HG03342 (cell line): ENCODE data around the gene ECD.

Source experiments
- ATAC-seq: cut with Tn5 transposase; IDR thresholded peaks from one replicate; pipeline ENCODE4 v1.9.1; 2021; ENCODE audit warnings: mild to moderate bottlenecking, moderate library complexity; ENCODE audit not compliant: unreplicated experiment

Gene ECD

DNA sequence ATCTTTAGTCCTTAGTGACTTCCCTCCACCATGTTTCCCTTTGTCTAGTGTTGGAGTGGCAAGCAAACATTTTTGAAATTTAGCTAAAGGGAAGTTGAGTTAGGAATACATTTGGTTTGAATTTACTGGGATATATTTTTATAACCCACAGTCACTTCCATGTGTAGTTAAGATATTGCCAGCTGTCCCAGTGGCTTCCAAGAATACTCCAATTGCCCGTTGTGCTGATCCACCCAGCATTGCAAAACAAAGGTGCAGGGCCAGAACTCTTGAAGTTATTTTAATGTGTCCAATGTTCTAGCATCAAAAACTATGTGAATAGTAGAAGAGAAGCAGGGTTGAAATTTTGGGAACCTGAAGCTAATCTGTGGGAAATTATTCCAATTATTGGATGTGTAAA is 68.7 kb downstream of the ECD start:
- ATAC-seq, result no peak

DNA sequence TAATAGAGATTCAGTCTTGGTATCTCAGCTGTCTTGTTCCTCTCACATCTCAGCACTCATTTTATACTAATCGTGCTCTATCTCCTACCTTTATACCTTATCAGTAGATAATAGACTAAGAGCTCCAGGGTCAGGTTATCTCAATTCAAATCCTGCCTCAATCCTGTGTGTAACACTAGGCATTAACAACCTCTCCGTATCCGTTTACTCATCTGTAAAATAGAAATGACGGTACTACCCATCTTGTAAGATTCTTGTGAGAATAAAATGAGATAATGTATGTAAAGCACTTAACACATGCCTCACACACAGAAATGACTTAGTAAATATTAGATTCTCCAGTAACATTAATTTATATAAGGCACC is 70.5 kb downstream of the ECD start:
- no peak for ATAC-seq

DNA sequence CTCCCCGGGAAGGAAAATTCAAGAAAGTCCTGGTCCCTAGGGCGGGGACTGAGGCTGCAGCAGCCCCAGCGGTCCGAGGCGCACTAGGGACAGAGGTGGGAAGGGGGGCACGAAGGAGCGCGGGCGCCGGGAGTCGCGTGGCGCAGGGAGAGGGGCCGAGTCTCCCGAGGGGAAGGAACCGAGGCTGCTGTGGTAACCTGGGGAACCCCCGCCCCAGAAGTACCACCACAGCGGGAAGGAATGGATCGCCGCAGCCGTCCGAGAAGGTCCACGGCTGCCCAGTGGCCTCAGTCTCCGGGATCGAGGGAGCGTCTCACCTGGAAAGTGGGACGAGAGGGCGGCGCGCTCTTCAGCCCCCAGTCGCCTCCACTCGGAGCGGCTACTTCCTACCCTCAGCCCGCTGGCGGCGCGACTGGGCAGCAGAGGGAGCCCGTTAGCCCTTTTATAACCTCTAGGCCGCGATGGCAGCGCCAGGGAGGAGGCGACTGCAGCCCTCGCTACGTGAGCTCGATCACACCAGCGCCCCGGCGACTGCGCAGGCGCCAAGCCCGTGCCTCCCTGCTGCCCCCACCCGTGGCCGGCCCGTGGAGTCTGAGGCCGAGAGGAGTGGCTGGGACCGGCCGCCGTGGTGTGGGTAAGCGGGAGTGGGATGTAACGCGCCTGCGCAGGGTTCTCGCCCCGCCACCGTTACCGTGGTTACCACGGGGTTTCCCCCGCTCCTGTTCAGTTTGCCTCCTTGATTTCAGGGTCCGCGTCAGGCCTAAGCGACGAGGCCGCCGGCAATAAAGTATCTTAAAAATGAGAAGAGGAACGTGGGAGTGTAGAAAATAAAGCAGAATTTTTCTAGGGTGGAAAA is 71.1 kb downstream of the ECD start, which contains the start of gene P4HA1:
Gene P4HA1, minus strand, starts transcription at position 418 of the 856 bp plus-strand sequence. CDS start 21,983 bp downstream, outside the sequence.
- ATAC-seq, result peak; percentile 81

DNA sequence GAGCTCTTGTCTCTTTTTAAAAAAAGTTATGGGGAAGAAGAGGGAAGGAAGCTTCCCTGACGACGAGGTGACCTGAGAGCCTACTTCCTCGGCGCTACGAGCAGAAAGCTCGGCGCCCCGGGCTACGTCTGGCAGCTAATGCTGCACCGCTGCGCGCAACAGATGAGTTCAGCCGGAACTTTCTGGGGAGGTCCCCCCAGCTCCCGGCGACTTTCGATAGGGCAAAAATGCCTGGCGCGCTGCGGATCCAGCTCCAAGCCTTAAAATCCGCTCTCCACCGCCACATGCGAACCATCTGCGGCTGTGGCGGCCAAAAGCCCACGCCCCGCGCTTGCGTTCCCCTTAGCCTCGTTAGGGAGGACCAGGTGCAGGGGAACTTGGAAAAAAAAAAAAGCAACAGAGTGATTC is 71.8 kb downstream of the ECD start:
- ATAC-seq, result peak; percentile 30

DNA sequence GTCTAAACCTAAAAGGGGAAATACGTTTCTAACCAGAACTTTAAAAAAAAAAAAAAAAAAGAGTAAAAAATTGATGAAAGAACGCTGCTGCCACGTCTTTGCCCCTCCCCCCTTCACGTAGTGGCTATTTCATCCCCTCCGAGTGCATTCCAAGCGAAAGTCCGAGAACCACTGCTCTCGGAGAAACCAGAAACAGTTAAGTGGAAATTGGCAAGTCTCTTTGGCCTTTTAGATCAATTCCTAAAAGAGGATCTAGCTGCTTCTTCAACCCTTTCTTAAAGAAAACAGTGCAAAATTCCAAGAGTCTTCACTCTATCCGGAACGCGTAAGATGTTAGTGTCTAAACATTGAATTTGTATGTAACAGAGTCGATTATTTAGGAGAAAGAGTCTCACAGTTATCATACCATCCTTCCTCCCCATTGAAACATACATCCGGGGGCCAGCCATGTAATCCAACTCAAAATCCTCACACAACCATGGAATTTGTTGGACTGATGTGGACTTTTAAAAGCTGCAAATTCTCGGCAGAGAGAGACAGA is 72.3 kb downstream of the ECD start:
- ATAC-seq, result no peak

DNA sequence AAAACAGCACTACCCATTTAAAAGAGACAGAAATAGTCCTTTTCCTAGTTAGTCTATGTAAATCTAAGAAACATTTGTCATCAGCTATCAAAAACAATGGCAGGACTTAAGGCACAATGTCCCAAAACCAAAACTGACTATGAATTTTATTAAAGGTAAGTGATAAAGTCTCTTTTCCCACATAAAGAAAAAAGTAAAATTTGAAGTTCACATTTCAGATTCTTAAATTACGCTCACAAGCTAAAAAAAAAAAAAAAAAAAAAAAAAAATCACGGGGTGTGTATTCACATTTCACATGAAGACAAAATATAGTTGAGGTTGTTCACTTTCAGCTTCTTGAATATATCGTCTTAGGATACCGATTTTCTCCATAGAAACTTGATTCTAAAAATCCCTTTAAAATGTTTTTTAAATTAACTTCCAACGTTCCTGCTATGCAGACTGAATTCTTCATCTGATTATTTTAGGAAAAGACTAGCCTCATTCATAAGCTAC is 72.8 kb downstream of the ECD start:
- no peak for ATAC-seq

DNA sequence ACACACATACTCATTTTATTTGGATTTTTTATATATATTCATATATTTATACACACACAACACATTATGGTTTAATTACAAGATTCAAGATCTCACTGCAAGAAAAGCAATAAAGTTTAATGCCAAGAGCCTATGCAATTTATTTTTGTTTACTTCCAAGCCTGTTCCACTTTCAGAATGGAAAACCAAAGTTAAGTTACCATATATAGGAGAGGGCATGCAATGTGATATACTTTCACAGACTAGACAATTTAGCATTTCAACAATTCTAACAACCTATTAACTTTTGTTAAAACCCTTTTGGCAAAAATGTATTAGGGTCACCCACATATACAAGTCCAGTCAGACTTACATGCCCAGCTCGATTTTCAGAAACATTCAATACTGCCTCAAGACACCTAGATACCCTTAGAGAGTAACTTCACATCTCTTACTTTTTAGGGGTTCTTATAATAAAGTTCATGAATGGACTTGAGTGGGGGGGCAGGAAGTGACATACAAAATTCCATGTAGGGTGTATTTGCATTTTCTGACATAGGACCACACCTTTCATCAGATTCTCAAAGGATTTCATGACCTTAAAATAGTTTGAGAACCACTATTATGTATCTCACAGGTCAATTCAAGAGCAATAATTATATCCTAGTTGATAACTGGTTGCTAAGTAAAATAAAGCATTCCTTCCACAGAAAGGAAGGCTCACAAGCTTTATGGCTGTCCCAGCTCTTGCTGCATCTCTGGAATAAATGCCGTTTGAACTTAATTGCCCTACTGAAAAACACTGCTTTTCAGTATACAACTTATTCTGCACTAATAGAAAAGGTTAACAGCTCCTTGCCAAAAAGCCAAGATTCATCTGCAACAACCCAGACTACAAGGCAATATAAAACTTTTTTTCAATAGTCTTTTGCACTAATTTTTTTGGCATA is 73.6 kb downstream of the ECD start:
- ATAC-seq, result no peak

DNA sequence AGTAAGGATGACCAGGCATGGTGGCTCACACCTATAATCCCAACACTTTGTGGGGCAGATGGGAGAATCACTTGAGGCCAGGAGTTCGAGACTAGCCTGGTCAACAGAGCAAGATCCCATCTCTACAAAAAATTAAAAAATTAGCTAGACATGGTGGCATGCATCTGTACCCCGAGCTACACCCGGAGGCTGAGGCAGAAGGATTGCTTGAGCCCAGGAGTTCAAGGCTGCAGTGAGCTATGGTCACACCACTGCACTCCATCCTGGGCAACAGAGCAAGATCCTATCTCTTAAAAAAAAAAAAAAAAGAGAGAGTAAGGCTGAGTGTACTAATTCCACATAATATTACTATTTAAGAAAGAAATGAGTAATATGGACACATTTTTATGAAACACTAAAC is 75.0 kb downstream of the ECD start:
- ATAC-seq, result no peak

DNA sequence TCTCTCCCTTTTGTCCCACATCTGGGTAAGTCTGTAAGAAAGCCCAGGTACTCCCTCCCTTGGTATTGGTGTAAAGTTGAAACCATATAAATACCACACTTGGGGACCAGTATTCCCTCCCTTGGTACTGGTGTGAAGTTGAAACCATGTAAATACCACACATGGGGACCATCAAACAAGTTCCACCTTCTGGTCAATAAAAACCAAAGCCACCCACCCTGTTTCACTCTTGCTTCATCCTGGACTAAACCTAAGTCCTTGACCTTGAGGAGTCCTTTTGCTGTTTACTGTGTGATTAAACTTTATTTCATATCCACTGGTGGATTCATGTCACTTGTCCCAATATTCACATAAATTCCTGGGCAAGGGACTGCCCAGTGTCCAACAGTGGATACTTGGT is 79.5 kb downstream of the ECD start:
- ATAC-seq, result no peak

DNA sequence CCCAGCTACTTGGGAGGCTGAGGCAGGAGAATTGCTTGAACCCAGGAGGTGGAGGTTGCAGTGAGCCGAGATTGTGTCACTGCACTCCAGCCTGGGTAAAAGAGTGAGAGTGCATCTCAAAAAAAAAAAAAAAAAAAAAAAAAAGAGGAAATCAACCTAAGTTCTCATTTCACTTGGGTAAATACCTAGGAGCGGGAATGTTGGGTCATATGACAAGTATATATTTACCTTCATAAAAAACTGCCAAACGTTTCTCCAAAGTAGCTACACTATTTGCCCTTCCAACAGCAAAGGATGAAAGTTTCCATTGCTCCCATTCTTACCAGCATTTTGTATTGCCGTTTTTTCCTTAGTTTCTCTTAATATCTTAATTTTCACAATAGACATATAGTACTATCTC is 81.0 kb downstream of the ECD start:
- ATAC-seq, result no peak

DNA sequence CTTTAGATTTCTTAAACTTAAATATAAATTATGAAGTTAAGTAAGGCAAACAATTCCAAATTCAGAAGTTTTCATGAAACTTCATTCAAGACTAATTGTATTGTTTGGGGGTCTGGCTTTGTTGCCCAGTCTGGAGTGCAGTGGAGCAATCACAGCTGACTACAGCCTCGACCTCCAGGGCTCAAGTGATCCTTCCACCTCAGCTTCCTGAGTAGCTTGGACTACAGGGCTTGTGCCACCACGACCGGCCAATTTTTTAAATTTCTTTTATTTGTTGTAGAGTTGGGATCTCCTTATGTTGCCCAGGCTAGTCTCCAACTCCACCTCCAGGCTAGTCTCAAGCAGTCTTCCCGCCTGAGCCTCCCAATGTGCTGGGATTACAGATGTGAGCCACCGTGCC is 83.6 kb downstream of the ECD start:
- ATAC-seq, result no peak
